Caki2 (cell line): ENCODE data around the gene REC8. TPM values are rescaled to one million over a fixed set of nuclear protein-coding genes. Genes with fewer than 3 reads are reported as not detected.
A peak's percentile ranks its signal among the peaks of the same experiment; 100 is the strongest.

Source experiments
- DNase-seq: peaks from one replicate; pipeline ENCODE4 v3.0.0-alpha.2; 2015; ENCODE audit warnings: low read depth
- in situ Hi-C: cut with HindIII; loops from 2 replicates; pipeline ENCODE4 v1.10.0; 2016; ENCODE audit warnings: low sequenced_read_pairs, low pct_unique_long_range_greater_than_20kb, mixed read lengths
- total RNA-seq: library from RNA; depleted of rRNA; stranded (reverse); fragments of >200 nt; shearing (Covaris generic); gene quantifications from 2 replicates; pipeline ENCODE4 v1.2.3, GENCODE V29; 2014; ENCODE audit warnings: low replicate concordance

The REC8 gene
- total RNA-seq, 1 experiment from 2014 or later = not detected

GRCh38 chr14:24178399-24179178, 6.7 kb downstream of the REC8 start:
- no peak for DNase-seq
- in situ Hi-C loops = no loop called here

DNA sequence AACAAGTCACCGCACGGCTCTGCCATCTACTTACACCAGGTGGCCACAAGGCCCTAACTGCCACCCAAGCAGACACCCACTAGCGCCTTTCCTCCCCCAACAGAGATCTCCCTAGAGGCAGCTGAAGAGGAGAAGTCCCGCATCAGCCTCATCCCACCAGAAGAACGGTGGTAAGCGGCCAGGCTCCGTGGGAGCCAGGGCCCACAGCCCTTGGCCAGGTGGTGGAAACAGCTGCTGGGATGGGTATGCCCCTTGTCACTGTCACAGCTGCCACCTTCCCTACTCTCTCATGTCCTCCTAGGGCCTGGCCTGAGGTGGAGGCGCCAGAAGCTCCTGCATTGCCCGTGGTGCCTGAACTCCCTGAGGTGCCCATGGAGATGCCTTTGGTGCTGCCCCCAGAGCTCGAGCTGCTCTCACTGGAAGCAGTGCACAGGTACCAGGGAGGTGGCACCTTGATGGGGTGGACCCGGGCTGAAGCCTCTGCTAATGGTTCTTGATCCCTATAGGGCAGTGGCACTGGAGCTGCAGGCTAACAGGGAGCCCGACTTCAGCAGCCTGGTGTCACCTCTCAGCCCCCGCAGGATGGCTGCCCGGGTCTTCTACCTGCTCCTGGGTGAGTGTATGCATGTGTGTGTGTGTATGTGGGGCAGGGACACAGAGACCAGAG, 7.5 kb downstream of the REC8 start:
- DNase-seq = no peak
- in situ Hi-C loops = no loop called here

DNA sequence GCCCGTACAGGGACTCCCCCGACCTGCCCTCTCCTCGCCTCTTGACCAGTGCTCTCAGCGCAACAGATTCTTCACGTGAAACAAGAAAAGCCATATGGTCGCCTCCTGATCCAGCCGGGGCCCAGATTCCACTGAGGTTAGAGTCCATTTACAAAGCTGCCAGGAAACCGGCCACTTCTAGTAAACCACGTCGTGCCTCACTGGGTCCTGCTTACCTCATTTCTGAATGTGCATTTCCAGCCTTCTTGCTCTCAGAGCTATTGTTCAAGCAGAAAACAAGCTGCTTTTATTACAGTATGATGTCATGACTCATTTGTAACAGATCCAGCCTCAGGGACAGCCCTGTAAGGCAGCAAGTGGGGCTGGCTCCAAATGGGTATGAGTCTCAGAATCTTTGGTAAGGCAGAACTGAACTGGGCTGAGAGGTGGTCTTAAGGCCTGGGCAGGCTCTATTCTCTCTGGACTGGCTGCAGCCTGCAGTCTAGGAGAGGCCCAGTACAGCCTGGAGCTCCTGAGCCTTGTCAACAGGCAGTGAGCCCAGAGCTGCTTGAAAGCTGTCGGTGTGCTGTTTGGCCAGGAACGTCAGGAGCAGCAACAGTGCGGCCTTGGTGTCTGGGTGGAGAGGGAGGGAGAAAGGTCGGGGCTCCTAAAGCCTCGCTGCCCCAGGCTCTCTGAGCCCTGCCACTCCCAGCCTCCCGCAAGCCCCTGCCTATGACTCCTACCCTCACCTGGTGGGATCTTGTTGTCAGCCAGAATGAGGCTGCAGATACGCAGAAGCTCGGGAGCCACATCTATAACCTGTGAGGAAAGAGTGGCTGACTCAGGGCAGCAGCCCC, 8.3 kb downstream of the REC8 start:
- in situ Hi-C loops = no loop called here
- DNase-seq = peak; percentile 68

- DNase-seq = no peak
- in situ Hi-C loops = no loop called here
Measured at GRCh38 chr14:24181371-24182077, 9.6 kb downstream of the REC8 start.

DNA sequence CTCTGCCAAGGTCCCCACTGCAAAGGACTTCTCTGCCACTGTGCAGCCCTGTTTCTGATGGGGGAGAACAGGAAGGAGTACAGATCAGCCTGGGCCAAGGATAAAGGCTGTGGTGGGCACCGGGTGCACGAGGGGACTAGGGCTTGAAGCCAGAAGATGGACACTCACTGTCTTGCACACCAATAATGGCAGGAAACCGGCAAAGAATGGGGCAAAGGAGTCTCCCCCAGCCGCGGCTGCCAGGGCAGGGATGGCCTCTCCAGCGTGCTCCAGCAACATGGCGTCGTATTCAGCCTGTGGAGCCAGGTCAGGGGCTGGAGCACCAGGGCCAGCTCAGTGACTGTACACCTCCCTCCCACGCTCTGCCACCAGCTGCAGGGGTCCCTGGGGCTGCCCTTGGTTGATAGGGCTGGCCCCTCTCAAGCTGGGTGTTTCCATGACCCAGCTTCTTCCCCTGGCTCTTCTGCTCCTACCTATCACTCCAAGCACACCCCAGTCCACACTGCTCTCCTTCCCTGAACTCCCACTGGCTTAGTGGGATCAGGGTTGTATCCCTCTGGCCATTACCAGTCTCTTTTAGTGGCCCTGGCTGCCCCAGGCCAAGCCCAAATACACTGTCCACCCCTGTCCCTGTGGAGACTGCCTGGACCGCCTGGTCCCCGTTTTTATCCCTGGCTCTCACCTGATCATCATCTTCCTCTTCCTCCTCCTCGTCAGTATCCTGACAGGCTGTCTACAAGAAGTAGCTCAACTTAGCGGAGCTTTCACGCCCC, 10.4 kb downstream of the REC8 start:
- DNase-seq = no peak
- in situ Hi-C loops = no loop called here

DNA sequence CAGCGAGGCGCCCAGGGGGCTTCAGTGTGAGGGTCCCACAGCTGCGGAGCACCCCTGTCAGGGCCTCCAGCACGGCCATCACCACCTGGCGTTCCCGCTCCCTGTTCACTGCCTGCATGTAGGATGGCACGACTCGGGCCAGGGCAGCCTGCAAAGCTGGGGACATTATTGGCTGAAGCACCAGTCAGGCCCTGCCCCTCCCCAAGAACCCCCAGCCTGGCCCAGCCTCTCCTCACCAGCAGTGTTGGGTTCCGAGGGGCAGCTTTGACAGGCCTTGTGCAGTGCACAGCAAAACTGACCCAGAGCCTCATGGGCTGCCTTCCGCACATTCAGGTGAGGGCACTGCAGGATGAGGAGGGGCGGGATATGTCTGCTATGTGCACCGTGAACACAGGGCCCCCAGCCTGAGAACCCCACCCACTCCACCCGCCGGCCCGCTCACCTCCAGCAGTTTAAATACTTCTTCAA, 11.2 kb downstream of the REC8 start:
- in situ Hi-C loops = no loop called here
- no peak for DNase-seq

DNA sequence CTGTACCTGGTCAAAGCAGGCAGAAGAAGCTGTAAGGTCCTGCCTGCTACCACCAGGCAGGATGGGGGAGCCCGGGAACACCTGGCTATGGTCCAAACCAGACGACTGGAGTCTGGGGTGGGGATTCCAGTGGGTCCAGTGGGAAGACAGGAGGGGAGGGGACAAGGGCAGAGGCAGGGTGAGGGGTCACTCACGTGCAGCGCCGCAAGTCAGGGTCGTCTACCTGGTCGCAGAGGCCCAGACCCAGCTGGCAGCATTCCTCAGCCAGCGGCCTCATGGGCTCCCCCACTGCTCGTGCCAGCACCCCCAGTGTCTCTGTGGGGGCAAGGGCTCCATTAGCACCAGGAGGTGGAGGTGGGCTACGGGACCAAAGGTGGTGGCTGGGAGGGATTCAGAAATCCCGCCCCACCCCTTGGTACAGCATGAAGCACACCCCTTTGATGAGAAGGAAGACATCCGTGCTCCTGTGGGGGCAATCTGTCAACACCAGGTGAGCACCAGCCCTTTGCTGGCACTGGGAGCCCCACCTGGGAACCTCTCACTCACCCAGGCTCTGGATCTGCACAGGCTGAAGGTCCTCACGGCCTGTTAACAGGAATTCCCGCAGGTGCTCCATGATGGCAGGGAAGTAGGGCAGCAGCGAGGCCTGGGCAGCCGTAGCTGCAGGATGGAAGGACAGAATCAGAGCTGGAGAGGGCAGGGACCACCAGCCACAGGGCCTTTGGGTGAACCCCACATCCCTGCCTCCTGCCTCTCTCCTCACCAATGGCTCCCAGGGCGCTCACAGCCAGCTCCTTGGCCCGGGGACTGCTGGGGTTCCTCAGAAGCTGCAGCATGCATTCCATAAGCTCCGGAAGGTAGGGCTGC, 12.5 kb downstream of the REC8 start:
- DNase-seq = no peak
- in situ Hi-C loops = no loop called here

DNA sequence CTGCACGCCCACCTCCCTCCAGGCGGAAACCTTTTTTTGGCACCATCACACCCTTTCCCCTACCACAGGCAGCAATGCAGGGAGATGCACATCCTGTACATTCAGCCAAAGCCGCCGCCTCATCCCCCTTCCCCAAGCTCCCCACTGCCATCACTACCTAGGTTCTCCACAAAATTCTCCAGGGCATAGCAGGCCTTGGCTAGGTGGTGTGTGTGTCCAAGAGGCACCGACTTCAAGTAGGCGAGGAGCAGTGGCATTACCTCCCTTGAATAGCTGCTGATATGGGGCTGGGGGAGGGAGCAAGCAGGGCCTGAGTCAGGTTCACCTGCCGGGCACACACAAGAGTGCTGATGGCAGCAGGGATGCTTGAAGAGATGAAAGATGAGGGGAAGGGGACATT, 13.1 kb downstream of the REC8 start:
- in situ Hi-C loops = no loop called here
- DNase-seq = no peak

DNA sequence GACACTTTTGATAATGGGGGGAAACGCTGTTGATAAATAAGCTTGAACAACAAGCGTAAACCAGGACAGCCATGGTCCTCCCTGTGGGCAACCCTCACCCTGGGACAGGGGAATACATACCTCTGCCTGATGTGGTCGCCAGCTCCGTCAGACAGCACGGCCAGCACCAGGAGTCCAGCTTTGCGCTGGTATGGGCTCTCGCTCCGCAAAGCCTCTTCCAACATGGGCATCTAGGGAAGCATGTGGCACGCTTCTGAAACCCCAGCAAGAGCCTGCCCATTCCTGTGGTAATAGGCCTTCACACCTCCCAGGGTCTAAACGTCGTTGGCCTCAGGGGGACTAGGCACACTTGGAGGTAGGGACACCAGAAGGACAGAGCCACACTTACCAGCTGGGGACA, 13.9 kb downstream of the REC8 start:
- in situ Hi-C loops = no loop called here
- no peak for DNase-seq

DNA sequence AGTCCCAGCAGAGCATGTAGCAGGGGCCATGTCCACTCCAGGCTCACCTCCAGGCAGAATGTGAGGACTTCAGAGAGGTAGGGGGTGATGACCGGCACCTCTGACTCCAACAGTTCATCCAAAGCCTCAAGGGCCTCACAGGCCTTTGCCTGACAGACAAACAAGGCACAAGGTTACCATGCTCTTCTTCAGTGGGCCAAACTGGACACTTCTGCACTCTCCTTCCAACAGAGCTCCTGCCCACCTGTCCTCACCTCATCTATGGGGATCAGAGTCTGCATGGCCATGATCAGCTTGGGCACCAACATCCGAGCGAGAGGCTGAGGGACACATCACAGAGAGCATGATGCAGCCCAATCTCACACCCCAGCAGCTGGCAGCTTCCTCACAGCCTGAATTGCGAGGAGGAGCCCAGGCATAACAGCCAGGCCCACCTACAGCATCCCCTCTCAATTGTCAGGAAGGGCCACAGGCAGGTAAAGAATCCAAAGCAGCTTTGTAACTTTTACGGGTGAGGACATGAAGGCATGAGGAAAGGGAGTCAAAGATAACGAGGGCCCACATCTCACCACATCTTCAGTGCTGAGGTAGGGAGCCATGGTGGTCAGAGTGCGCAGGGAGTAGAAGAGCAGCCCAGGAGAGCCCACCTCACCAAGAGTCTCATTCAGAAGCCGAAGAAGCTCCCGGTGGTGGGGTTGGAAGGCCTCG, 15.1 kb downstream of the REC8 start:
- no peak for DNase-seq
- in situ Hi-C loops = no loop called here

GRCh38 chr14:24187539-24187915, 15.6 kb downstream of the REC8 start:
- in situ Hi-C loops = no loop called here

DNA sequence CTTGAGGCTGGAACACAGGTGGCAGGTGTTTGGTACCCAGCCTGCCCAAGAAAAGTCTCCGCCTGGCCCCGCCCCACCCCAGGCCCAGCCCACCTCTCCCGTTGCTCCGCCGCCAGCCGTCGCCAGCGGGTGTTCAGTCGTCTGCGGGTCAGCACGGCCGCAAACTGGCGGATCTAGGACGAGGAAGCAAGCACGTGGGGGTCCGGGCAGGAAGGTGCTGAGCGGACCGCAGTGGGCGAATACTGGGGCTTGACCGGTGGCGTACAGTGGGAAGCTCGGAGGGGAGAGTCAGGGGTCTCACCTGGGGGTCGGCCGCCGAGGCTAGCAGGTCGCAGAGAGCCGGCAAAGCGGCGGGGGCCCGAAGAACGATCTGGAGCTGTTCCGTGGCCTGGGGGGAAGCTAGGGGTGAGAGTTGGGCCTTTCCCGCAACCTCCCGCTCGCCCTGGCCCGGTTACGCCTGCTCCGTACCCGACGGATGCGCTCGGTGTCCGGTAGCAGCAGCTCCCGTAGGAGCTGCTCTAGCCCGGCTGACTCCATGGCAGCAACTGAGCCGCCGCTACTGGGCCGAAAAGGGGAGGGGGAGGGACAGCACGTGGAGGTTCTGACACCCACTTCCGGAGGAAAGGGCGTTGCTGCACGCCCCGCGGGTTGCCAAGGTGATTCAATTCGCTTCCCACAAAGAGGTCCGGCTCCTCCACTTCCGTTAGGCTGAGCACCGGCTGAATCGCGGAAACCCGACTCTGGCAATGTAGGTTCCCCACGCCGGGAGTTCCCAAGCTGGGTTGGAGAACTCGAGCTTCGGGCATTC, 16.6 kb downstream of the REC8 start, which contains the start of gene IPO4:
TSS of gene IPO4 (minus strand) at position 566 of the 808 bp plus-strand sequence. CDS start at position 537, 29 bp downstream.
- in situ Hi-C loops = no loop called here
- DNase-seq = peak; percentile 88

More at GRCh38 chr14:24187539-24187915, 15.6 kb downstream of the REC8 start:
- no peak for DNase-seq

GRCh38 chr14:24189059-24189375, 17.1 kb downstream of the REC8 start:
- no peak for DNase-seq
- in situ Hi-C loops = no loop called here

DNA sequence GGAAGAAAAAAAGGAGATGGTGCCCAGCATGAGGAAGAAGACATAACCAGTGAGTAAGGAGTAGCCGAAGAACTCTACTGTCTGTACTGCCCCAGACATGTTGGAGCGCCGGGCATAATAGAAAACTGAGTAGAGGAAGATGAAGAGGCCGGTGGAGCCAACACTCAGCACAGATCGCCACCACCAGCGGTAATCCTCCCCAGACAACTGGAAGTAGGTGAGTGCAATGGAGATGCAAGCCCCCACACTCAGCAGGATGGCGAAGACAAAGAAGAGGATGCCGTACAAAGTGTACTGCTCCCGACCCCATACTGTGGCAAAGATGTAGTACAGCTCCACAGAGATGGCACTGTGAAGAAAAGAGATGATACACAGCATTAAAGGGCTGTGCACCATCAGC, 17.6 kb downstream of the REC8 start:
- in situ Hi-C loops = no loop called here

GRCh38 chr14:24190416-24190815, 18.5 kb downstream of the REC8 start:
- in situ Hi-C loops = no loop called here
- no peak for DNase-seq

More for the DNA sequence above, 17.6 kb downstream of the REC8 start:
- no peak for DNase-seq

GRCh38 chr14:24192933-24193332, 21.1 kb downstream of the REC8 start:
- no peak for DNase-seq
- in situ Hi-C loops = no loop called here
